ENCODE measurements around the gene POFUT2.

The POFUT2 gene, protein sequence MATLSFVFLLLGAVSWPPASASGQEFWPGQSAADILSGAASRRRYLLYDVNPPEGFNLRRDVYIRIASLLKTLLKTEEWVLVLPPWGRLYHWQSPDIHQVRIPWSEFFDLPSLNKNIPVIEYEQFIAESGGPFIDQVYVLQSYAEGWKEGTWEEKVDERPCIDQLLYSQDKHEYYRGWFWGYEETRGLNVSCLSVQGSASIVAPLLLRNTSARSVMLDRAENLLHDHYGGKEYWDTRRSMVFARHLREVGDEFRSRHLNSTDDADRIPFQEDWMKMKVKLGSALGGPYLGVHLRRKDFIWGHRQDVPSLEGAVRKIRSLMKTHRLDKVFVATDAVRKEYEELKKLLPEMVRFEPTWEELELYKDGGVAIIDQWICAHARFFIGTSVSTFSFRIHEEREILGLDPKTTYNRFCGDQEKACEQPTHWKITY

DNA sequence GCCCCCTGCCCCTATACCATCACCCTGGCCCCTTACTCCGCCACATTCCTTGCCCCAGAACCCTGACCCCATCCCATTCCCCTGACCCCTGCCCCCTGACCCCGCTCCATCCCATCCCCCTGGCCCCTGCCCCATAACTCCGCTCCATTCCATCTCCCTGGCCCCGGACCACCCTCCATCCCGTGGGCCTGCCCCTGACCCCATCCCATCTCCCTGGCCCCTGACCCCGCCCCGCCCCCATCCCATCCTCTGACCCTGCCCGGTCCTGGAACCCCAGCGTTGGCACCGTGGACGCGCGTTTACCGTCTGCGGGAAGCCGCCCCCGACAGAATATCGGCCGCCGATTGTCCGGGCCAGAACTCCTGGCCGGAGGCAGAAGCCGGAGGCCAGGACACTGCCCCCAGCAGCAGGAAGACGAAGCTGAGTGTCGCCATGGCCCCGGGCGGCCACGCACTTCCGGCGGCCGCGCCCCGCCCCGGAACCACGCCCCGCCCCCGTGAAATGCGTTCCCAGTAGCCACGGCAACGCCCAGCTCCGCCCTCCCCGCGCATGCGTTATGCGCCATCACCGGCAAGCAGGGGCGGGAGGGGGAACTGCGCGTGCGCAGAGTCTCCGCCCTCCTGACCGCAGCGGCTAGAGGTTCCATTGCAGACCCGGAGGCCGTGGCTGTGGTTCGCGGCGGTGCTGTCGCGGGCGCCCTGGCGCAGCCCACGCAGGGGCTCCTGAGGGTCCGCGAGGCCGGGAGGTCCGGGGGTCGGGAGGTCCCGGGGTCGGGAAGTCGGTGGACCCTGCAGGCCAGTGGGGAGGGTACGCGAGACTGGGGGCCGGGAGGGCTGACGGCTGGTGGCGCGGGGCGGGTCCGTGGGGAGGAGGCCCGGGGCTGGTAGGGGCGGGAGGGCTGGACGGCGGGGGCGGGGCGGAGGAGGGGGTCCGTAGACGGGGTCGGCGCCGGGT is at the start of gene POFUT2:
Gene POFUT2, minus strand, starts transcription at position 458 of the 954 bp plus-strand sequence. Its CDS starts 24 bp downstream, at position 434.
- peak; percentile 90 for DNase-seq

DNA sequence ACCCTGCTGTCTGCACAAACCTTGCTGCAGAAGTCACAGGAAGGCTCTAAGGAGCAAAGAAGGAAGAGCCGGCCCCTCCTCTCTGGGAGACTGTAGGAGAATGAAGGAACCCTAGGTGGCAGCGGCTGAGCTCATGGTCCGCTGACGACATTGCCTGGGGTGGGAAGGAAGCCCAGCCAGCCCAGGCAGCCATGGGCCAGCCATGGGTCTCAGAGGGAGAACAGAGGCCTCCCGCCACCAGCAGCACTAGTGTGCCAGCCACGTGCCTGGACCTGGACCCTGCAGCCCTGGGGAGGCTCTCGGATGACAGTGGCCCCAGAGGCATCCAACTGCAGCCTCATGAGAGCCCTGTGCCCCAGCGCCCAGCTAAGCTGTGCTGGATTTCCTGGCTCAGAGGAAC is 49.2 kb upstream of the POFUT2 start:
- no peak for DNase-seq

DNA sequence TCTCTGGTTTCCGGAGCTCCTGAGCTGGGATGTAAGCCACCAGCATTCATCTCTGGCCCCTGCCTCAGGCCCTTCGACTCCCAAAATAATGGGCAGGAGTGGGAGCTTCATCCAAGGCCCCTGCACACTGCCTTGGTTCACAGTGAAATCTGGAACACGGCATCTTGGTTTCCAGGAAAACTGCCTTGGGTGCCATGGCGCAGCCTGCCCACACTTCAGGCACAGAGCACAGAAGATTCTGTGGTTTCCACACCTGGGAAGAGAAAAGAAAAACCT is 48.8 kb upstream of the POFUT2 start:
- no peak for DNase-seq

DNA sequence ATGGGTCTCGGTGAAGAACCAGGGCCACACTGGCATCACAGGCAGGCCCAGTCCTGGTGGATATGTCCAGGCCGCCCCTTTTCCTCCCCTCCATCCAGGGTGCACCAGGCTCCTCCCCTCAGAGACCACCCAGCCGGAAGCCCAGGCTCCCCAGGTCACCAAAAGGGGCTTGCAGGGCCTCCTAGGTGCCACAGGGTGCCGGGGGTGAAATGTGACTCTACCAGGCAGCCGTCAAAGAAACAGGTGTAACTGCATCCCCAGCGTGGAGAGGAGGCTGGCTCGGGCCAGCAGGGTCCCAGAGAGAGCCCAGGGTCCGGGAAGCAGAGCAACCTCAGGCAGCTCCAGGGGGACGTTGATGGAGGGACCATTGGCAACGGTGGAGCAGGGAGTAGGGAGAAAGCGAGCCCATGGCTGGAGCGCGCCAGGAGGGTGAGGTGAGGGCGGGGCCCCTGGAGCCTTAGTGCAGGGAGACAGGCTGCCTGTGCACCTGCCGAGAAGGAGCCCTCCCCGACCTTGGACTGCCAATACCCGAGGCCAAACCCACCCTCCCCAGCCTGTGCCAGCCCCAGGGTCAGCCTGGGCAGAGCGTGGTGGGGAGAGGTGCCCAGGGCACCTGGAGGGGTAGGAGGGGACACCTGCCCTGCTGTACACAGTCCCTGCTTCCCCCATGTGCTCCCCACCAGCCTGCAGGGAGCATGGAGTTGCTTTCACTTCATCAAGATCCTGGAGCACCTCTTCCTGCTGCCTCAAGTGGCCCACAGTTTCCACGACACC is 48.3 kb upstream of the POFUT2 start:
- DNase-seq: no peak

DNA sequence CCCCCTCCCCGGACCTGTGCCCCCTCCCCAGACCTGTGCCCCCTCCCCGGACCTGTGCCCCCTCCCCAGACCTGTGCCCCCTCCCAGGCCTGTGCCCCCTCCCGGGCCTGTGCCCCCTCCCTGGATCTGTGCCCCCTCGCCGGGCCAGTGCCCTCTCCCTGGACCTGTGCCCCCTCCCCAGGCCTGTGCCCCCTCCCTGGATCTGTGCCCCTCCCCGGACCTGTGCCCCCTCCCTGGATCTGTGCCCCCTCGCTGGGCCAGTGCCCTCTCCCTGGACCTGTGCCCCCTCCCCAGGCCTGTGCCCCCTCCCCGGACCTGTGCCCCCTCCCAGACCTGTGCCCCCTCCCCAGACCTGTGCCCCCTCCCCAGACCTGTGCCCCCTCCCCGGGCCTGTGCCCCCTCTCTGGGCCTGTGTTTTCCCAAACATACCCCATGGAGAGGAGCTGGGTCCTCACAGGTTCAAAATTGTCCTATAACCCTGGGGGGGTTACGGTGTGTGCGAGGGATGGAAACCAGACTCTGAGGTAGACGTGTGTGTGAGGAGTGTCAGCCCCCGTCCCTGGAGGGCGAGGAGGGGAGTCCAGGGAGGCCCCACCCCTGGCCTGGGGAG is 47.6 kb upstream of the POFUT2 start:
- DNase-seq: no peak

DNA sequence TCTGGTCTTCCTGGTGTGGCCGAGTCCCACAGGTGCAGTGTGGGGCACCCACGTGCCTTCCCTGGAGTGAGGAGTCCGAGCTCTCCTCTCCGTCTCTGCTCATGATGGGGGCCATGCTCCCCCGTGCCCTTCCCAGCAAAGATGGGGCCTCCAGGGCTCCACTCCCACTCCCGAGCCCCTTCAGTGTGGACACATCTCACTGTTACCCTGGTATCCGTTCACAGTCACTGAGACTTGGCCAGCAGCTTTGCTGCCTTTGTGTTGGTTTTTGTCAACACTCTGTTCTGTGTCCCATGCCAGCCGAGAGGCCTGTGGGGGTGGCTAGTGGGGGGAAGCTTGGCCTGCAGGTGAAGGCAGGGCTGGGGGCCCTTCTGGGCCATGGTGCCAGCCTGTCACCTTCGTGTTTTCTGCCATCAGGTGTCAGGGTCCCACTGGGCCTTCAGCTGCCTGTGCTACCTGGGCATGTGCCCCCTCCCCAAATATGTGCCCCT is 46.9 kb upstream of the POFUT2 start:
- DNase-seq: no peak

DNA sequence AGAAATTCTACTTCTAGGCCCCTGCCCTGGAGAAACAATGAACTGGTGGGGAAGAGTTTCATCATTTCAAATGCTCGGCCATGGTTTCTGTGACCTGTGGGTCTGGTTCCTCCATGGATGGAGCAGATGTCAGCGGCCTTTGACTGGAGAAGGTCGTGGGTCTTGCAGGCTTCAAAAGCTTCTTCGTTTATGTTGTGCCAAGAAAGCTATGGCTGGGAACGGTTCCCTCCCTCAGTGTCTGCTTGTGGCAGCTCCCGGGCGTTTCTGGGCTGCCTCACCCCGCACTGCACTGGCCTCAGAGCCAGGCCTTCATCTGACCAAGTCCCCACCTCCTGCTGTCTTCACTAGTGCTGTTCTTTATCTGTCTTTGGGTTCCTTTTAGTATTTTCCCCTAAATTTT is 46.4 kb upstream of the POFUT2 start:
- no peak for DNase-seq

DNA sequence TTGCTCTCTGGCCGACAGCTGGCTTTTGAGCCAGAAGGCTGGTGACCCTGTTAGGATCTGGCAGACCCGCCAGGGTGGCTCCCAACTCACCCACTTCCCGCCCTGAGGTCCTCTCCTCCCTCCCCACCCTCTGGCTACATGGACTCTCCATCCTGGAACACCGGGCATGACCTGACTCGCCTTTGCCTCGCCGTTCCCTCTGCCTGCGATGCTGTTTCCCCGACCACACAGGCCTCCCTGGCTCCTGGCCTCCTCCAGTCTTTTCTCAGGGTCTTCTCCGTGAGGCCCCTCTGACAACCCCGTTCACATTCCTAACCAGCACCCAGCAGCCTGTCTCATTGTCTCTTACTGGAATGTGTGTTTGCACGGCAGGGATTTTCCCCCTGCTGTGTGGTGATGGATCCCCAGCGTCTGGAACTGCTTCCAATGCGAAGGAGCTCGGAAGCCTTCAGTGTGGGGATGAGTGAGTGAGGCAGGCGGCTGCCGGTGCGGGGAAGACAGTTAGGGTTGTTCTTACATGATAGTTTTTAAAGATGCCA is 46.0 kb upstream of the POFUT2 start:
- DNase-seq: no peak

DNA sequence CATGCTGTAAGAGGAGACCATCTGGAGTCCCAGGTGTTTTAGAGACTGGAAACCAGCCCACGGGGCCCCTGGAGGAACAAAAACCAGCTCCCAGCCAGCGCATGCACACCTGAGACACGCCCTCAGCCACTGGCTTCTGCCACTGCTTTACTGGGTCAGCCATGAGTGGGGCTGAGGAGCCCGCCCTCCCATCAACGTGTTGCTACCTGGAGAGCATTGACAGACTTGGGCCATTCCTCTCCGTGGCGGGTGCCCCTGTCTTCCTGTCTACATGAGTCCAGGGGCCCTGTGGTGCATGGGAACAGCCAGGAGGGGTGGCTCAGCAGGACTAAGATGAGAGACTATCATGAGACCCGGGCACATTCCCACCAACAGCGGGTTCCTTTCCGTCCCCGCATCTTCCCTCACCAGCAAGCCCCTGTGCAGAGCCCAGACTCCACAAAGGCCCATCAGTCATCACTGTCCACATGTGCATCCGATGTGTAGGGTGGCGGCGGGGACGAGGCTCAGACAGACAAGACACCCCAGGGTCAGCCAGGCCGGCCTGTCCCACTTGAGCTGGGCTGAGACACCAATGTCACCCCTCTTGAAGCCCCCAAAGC is 45.4 kb upstream of the POFUT2 start:
- no peak for DNase-seq

DNA sequence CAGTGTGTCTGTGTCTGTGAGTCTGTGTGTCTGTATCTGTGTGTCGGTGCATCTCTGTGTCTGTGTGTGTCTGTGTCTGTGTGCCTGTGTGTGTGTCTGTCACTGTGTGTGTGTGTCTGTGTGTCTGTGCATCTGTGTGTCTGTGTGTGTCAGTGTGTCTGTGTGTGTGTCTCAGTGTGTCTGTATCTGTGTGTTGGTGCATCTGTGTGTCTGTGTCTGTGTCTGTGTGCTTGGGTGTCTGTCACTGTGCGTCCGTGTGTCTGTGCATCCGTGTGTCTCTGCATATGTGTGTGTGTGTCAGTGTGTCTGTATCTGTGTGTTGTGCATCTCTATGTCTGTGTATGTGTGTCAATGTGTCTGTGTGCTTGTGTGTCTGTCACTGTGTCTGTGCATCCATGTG is 44.7 kb upstream of the POFUT2 start:
- DNase-seq: no peak

DNA sequence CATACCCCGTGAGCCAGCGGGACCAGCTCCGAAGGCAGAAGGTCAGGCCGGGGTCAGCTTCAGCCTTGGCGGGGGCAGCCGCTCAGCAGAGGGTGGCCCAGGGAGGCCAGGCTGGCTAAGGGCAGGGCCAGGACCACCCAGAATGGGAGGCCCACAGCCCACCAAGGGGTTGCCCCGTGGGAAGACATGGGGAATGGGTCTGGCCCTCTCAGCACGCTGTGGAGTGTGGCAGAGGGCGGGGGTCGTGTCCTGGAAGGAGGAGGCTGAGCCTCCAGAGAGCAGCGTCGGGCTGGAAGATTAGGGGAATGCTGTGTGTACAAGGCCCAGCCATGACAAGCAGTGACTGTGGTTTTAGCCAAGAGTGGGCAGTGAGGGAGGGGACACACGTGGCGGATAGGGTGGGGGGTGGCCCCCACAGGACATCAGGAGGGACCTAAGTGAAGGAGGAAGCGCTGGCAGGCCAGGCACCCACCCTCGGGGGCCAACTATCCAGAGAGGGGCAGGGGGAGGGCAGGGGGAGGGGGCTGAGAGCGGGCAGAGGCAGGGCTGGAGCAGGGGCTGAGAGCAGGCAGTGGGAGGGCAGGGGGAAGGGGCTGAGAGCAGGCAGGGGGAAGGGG is 43.9 kb upstream of the POFUT2 start:
- no peak for DNase-seq

DNA sequence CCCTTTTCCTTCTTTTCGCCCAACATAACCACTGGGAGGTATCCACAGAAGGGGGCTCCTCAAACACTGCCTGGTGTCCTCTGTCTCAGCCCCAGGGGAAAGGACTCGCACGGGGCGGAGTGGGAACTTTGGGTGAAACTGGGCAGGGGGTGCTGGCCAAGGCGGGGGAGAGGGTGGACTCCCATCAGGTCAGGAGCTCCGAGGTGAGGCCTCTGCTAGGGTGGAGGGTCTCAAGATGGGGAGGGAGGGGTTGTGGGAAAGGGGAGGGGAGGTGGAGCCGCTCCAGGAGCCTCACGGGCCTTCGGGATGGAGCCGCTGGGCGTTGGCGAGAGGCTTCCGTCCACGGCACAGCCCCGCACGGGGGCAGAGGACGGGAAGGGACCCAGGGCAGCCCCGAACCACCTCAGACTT is 43.2 kb upstream of the POFUT2 start:
- DNase-seq: no peak

DNA sequence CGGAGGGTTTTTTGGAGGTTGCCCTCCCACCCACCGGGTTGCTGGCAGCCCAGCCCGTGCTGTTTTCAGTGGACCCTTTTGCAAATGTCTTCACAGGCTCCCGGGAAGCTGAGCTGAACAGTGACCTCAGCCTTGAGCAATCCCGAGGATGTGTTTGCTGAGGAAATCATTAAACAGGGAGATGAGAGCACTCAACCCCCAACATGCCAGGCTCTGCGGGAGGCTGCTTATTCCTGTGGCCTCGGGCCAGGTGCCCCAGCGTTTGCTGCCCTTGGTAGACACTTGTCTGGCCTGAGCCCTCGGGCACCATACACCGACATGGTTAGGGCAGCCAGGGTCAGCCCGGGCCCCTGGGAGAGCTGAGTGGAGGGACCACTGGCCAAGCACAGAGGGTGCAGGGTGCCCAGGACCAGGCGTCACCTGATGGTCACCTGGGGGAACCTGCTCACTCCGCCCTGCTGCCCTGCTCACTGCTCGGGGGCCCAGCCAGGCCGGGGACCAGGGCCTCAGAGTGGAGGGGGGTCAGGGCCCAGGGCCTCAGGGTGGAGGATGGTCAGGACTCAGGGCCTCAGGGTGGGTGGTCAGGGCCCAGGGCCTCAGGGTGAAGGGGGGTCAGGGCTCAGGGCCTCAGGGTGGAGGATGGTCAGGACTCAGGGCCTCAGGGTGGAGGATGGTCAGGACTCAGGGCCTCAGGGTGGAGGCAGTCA is 42.5 kb upstream of the POFUT2 start:
- peak; percentile 19 for DNase-seq

DNA sequence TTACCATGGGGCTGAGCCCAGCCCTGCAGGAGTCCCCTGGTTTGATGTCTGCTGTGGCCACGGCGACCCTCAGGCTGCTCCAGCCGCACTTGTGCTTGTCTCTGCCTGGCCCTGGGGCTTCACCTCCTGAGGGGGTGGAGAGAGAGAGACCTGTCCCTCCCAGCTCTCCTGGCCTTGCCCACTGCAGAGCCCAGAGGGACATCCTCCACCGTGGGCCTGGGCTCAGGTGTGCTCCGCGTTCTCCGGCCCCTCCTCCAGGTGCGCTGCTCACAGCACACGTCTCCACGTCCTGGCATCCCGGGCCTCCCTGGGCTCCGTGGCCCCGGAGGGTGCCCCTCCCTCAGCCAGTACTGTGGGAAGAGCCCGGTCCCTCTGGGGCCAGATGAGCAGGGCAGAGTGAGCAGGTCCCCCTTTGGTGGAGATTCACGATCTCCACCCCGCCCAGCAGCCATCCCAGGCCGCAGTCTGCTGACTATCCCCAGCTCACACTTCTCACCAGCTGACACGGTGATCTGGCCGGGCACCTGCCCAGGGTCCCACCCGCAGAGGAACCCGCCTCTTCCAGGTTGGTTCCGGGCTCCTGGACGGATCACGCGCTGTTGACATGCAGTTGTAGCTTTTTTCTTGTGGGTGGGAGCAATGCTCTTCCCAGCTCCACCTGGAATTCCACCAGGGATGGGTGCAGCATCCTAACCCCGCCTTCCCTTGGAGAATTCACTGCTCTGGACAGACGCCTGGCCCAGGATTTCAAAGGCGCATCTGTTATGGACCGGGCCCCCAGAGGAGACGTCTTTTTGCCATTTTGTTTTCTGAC is 41.8 kb upstream of the POFUT2 start:
- DNase-seq: no peak

DNA sequence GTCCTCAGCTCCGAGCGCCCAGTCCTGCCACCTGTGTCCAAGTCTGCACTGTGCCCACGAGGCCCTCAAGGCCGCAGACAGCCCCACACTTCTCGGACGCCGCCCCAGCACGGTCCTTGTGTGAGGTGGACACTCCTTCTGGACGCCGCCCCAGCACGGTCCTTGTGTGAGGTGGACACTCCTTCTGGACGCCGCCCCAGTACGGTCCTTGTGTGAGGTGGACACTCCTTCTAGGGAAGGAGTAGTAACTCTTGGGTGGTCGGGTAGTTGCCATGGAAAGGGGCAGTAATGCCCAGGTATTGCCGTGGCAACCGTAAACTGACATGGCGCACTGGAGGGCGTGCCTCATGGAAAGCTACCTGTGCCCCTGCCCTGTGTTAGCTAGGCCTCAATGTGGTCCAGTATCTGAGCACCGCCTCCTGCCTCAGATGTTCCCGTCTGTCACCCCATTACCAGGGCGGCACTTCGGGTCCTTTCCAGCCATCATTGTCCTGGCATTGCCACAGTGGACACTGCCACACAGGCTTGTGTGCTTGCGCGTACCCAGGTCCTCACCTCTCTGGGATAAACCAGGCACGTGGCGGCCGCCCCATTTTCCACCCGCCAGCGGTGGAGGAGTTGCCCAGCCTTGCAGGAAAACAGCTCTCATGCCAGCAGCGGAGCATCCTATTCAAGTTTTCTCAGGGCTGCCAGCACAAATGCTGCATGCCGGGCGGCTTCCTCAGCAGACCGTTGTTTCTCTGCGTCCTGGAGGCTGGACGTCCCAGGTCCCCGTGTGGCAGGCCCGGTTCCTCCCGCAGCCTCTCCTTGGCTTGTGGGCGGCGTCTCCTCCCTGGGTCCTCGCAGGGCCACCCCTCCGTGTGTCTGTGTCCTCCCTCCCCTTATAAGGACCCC is 40.8 kb upstream of the POFUT2 start:
- no peak for DNase-seq

DNA sequence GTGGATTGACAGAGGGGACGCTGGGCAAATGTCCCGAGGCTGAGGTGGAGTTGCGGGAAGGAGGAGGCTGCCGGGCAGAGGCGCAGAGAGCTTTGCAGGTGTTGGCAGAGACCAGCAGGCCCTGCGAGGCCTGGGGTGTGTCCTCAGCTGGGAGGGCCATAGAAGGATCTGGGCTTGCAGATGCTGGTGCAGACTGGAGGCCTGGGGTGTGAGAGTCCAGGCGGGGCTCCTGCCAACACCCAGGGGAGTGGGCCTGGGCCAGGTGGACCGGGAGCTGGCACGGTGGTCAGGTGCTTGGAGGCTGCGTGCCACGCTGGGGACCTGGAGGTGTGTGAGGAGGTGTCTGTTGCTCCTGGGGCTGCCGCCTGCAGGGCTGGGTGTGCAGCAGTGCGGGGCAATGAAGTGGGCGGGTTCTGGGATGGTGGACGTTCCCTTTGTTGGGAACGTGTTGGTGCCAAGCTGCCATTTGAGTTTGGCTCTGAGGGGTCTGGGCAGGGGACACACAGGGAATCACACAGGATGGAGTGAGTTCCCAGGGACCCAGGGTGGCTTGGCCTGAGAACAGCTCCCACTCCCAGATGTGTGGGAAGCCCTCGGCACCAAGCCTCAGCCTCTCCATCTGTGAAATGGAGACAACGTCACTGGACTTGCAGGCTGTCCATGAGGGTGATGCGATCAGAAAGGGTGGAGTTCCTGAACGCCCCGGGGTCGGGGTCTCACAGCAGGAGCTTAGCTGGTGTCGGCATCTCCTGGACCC is 39.9 kb upstream of the POFUT2 start:
- no peak for DNase-seq

DNA sequence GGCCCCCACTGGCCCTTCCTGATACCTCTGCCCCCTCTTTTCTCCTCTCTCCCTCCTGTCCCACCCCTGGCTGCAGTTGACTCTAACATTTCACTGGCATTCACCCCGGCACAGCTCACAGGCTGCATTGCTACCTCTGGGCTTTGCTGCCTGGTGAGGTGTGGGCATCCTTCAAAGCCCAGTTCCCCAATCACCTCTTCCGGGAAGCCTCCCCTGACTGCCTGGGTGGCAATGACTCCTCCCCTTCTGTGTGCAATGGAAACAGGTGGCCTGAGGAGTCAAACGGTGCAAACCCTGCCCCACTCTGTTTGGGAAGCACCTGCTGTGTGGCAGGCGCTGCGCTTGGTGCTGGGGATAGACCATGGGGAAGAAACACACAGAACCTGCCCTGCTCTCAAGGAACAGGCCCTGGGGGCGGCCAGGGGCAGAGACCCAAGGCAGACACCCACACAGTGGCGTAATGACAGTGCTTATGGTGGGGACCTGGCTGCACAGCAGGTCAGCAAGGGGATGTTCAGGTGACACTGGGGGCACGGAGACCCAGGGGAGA is 39.3 kb upstream of the POFUT2 start:
- DNase-seq: no peak

Data from NCI-H146 (cell line).